Trophoblast cell (in vitro differentiated cells and primary cell): ENCODE results near the gene ALX1.

Experiments used
- DNase-seq, 2 donors: peaks; one replicate each; pipeline ENCODE4 v3.0.0-alpha.2; 2016
- H2AFZ ChIP-seq: 2 replicates; pipeline ENCODE4 v1.6.1; 2013; ENCODE audit warnings: low read length, moderate library complexity, mild to moderate bottlenecking; ENCODE audit not compliant: insufficient read depth, poor library complexity
- H2AK5ac ChIP-seq: 2 replicates; pipeline ENCODE4 v1.6.1; 2013; ENCODE audit warnings: mild to moderate bottlenecking, low read length
- H2BK120ac ChIP-seq: 2 replicates; pipeline ENCODE4 v1.6.1; 2013; ENCODE audit warnings: low read length, mild to moderate bottlenecking, moderate library complexity; ENCODE audit not compliant: insufficient read depth, poor library complexity
- H2BK12ac ChIP-seq: 2 replicates; pipeline ENCODE4 v1.6.1; 2013; ENCODE audit warnings: mild to moderate bottlenecking, low read length, moderate library complexity
- H2BK5ac ChIP-seq: 2 replicates; pipeline ENCODE4 v1.6.1; 2013; ENCODE audit warnings: low read length, low read depth, moderate library complexity, mild to moderate bottlenecking; ENCODE audit not compliant: poor library complexity
- H3K14ac ChIP-seq: 2 replicates; pipeline ENCODE4 v1.6.1; 2013; ENCODE audit warnings: mild to moderate bottlenecking, low read length
- H3K18ac ChIP-seq: 2 replicates; pipeline ENCODE4 v1.6.1; 2013; ENCODE audit warnings: mild to moderate bottlenecking, low read length
- H3K23ac ChIP-seq: 2 replicates; pipeline ENCODE4 v1.6.1; 2013; ENCODE audit warnings: low read length
- H3K27ac ChIP-seq: 2 replicates; pipeline ENCODE4 v1.5.1; 2013; ENCODE audit warnings: low read depth, mild to moderate bottlenecking, inconsistent platforms, low read length, moderate library complexity
- H3K27me3 ChIP-seq: 2 replicates; pipeline ENCODE4 v1.6.1; 2013; ENCODE audit warnings: inconsistent platforms, mild to moderate bottlenecking, low read length, moderate library complexity; ENCODE audit not compliant: insufficient read depth
- H3K36me3 ChIP-seq, 2 experiments: 1 replicate in 1 of 2; 2 replicates in 1 of 2; pipeline ENCODE4 v1.6.1; 2013; ENCODE audit warnings: low read length in 2 of 2, mild to moderate bottlenecking in 2 of 2, moderate library complexity in 1 of 2; ENCODE audit not compliant: insufficient read depth in 2 of 2, control insufficient read depth in 1 of 2
- H3K4ac ChIP-seq: 2 replicates; pipeline ENCODE4 v1.6.1; 2013; ENCODE audit warnings: low read depth, mild to moderate bottlenecking, low read length, moderate library complexity
- H3K4me1 ChIP-seq, 2 experiments: 1 replicate in 1 of 2; 2 replicates in 1 of 2; pipeline ENCODE4 v1.6.1; 2013; ENCODE audit warnings: low read length in 2 of 2, mild to moderate bottlenecking in 2 of 2, moderate library complexity in 1 of 2; ENCODE audit not compliant: insufficient read depth in 2 of 2, control insufficient read depth in 1 of 2
- H3K4me2 ChIP-seq: 2 replicates; pipeline ENCODE4 v1.6.1; 2013; ENCODE audit warnings: inconsistent platforms, mild to moderate bottlenecking, low read length, moderate library complexity
- H3K4me3 ChIP-seq: 2 replicates; pipeline ENCODE4 v1.5.1; 2013; ENCODE audit warnings: mild to moderate bottlenecking, low read depth, low read length, inconsistent platforms
- H3K79me1 ChIP-seq: one replicate; pipeline ENCODE4 v1.6.1; 2013; ENCODE audit warnings: low read length
- H3K79me2 ChIP-seq: 2 replicates; pipeline ENCODE4 v1.6.1; 2013; ENCODE audit warnings: low read length, mild to moderate bottlenecking; ENCODE audit not compliant: control insufficient read depth, insufficient read depth, poor library complexity
- H3K9ac ChIP-seq: 2 replicates; pipeline ENCODE4 v1.6.1; 2013; ENCODE audit warnings: mild to moderate bottlenecking, low read length
- H3K9me3 ChIP-seq: 2 replicates; pipeline ENCODE4 v1.6.1; 2013; ENCODE audit warnings: low read depth, mild to moderate bottlenecking, control low read depth, inconsistent platforms, low read length; ENCODE audit not compliant: insufficient read depth
- H4K12ac ChIP-seq: 2 replicates; pipeline ENCODE4 v1.6.1; 2013; ENCODE audit warnings: low read depth, mild to moderate bottlenecking, low read length, moderate library complexity
- H4K8ac ChIP-seq: 2 replicates; pipeline ENCODE4 v1.6.1; 2013; ENCODE audit warnings: low read depth, mild to moderate bottlenecking, low read length, moderate library complexity
- H4K91ac ChIP-seq: one replicate; pipeline ENCODE4 v1.6.1; 2013; ENCODE audit warnings: low read depth, mild to moderate bottlenecking, low read length, moderate library complexity
- WGBS: extraction: QIAGEN DNeasy Blood & Tissue Kit; methylation state at CpG from one replicate; pipeline ENCODE4 v1.1.7; 2013; ENCODE audit warnings: missing lambda C conversion rate; ENCODE audit not compliant: insufficient read length, insufficient coverage; ENCODE audit errors: extremely low coverage; 5-methylcytosine and 5-hydroxymethylcytosine counted together

Gene ALX1

GRCh38 chr12:85301051-85301450 lies 21.0 kb downstream of the ALX1 start:
- Histone ChIP-seq H3K4me1 (peaks cover 2 to 3% of the 10 kb centered on the region in 2 experiments), H3K4me2 (no peak overlapping the region), H2AK5ac (no peak overlapping the region), H2BK12ac (no peak overlapping the region), H3K9ac (no peak overlapping the region), H2AFZ (no peak overlapping the region), H4K91ac (no peak overlapping the region), H4K12ac (no peak overlapping the region), H2BK5ac (no peak overlapping the region), H3K14ac (no peak overlapping the region), H4K8ac (no peak overlapping the region), H3K9me3 (no peaks in the 10 kb centered on the region), H3K4me3 (no peak overlapping the region), H3K4ac (no peak overlapping the region), H3K79me2 (no peaks in the 10 kb centered on the region), H2BK120ac (no peak overlapping the region), H3K27ac (no peak overlapping the region), H3K23ac (no peak overlapping the region), H3K79me1 (no peaks in the 10 kb centered on the region), H3K36me3 (no peaks in the 10 kb centered on the region), H3K27me3 (no peaks in the 10 kb centered on the region), H3K18ac (no peak overlapping the region)
- no peak for DNase-seq
- no CpG with 5 or more reads among the region's 7 CpGs for WGBS

- Histone ChIP-seq H3K36me3 (no peaks in the 10 kb centered on the region), H4K12ac (no peak overlapping the region), H2BK5ac (no peak overlapping the region), H3K9me3 (no peaks in the 10 kb centered on the region), H2BK120ac (no peak overlapping the region), H3K79me2 (no peaks in the 10 kb centered on the region), H3K4me1 (no peaks in the 10 kb centered on the region), H2AFZ (no peak overlapping the region), H3K4ac (no peak overlapping the region), H2BK12ac (no peak overlapping the region), H2AK5ac (no peak overlapping the region), H3K18ac (no peak overlapping the region), H3K9ac (no peak overlapping the region), H3K14ac (no peak overlapping the region), H4K91ac (no peak overlapping the region), H3K27ac (no peak overlapping the region), H3K79me1 (no peaks in the 10 kb centered on the region), H3K4me3 (no peak overlapping the region), H3K27me3 (no peaks in the 10 kb centered on the region), H3K4me2 (no peak overlapping the region), H4K8ac (no peak overlapping the region), H3K23ac (no peak overlapping the region)
- whole genome bisulfite sequencing, result no CpG with 5 or more reads among the region's 5 CpGs
- no peak for DNase-seq
Measured at GRCh38 chr12:85308374-85308773, 28.4 kb downstream of the ALX1 start.

- Histone ChIP-seq H3K9ac (no peak overlapping the region), H3K79me2 (no peaks in the 10 kb centered on the region), H3K4me1 (no peaks in the 10 kb centered on the region), H3K27ac (no peak overlapping the region), H3K23ac (no peak overlapping the region), H3K36me3 (no peaks in the 10 kb centered on the region), H4K91ac (no peak overlapping the region), H4K12ac (no peak overlapping the region), H2BK5ac (no peak overlapping the region), H3K79me1 (no peaks in the 10 kb centered on the region), H2BK12ac (no peak overlapping the region), H3K18ac (no peak overlapping the region), H3K27me3 (no peaks in the 10 kb centered on the region), H4K8ac (no peak overlapping the region), H2AFZ (no peak overlapping the region), H3K4ac (no peak overlapping the region), H2BK120ac (no peak overlapping the region), H3K14ac (no peak overlapping the region), H2AK5ac (no peak overlapping the region), H3K4me3 (no peak overlapping the region), H3K9me3 (no peaks in the 10 kb centered on the region), H3K4me2 (no peak overlapping the region)
- DNase-seq, result no peak
- no CpG with 5 or more reads among the region's 5 CpGs for WGBS
Measured at GRCh38 chr12:85309125-85309566, 29.1 kb downstream of the ALX1 start.

- Histone ChIP-seq H3K79me2 (no peaks in the 10 kb centered on the region), H3K79me1 (no peaks in the 10 kb centered on the region), H3K9me3 (no peaks in the 10 kb centered on the region), H2BK12ac (no peak overlapping the region), H3K23ac (no peak overlapping the region), H3K36me3 (no peaks in the 10 kb centered on the region), H3K27me3 (no peaks in the 10 kb centered on the region), H3K9ac (no peak overlapping the region), H3K4ac (no peak overlapping the region), H3K18ac (no peak overlapping the region), H3K4me2 (no peak overlapping the region), H3K27ac (no peak overlapping the region), H3K14ac (no peak overlapping the region), H2BK120ac (no peak overlapping the region), H2AK5ac (no peak overlapping the region), H4K12ac (no peak overlapping the region), H3K4me3 (no peak overlapping the region), H4K8ac (no peak overlapping the region), H3K4me1 (no peaks in the 10 kb centered on the region), H2AFZ (no peak overlapping the region), H2BK5ac (no peak overlapping the region), H4K91ac (no peak overlapping the region)
- WGBS, result no CpG with 5 or more reads among the region's 3 CpGs
- DNase-seq, result no peak
Measured at GRCh38 chr12:85310025-85310424, 30.0 kb downstream of the ALX1 start.
